HFF-Myc (cell line): ENCODE measurements around the gene PCYOX1L.
A peak's percentile ranks its signal among the peaks of the same experiment; 100 is the strongest.

Experiments used
- DNase-seq: peaks from one replicate; pipeline ENCODE4 v3.0.0-alpha.2; 2011; ENCODE audit warnings: low read depth; ENCODE audit errors: extremely low read depth
- H3K4me3 ChIP-seq: replicated peaks from 2 replicates; pipeline ENCODE4 v1.5.1; 2011; ENCODE audit warnings: low read depth, mild to moderate bottlenecking, control low read depth, low read length
- TF ChIP-seq, protein P1 (sequence below): IDR thresholded peaks from 2 replicates; pipeline ENCODE4 v1.5.1; 2012; ENCODE audit warnings: mild to moderate bottlenecking, low read depth, low read length, control low read depth; ENCODE audit errors: missing control alignments

PCYOX1L gene

DNA sequence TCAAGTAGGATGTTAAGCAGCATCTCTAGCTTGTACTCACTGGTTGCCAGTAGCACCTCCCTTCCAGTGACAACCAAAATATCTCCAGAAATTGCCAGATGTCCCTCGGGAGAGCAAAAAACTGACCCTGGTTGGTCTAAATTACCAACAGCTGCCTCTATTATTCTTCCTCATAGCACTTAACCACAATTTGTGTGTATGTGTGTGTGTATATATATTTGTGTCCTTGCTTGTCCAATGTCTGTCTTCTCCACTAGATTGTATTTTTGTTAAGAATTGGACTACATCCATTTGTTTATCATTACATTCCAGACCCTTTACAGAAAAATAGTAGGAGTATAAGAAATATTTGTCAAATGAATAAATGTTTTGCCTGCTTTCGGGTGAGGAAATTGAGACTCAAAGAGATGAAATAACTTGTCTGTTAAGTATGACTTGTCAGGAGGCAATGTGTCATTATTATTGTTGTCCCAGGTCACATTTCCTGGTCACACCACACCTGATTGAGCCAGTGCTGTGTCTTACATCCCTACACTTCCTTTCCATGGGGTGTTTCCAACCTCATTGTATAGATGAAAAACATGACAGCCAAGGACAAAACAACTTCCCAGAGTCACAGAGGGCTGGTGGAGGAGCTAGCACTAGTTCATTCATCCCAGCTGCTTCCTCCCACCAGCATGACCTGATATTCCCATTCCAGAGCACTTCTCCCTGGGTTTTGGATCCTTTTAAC, 24.0 kb upstream of the PCYOX1L start:
- no peak for DNase-seq
- H3K4me3 ChIP-seq, result no peak overlapping the region
- TF ChIP-seq, protein P1, sequence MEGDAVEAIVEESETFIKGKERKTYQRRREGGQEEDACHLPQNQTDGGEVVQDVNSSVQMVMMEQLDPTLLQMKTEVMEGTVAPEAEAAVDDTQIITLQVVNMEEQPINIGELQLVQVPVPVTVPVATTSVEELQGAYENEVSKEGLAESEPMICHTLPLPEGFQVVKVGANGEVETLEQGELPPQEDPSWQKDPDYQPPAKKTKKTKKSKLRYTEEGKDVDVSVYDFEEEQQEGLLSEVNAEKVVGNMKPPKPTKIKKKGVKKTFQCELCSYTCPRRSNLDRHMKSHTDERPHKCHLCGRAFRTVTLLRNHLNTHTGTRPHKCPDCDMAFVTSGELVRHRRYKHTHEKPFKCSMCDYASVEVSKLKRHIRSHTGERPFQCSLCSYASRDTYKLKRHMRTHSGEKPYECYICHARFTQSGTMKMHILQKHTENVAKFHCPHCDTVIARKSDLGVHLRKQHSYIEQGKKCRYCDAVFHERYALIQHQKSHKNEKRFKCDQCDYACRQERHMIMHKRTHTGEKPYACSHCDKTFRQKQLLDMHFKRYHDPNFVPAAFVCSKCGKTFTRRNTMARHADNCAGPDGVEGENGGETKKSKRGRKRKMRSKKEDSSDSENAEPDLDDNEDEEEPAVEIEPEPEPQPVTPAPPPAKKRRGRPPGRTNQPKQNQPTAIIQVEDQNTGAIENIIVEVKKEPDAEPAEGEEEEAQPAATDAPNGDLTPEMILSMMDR, result no peak

DNA sequence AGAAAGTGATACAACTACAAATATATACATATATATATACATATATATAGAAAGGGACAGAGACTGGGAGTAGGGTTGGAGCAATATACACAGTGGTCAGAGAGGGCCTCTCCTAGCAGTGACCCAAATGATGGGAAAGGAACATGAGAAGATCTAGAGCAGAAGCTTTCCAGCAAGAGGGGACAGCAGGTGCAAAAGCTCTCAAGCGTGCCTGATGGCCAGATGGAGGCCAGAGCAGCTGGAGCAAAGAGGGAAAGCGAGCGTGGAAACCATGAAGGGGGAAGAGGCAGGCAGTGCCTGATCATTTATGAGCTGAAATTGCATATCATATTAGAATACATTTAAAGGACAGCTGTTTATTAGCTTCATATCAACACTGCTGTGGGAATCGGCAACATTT, 20.1 kb upstream of the PCYOX1L start:
- no peak for DNase-seq
- TF ChIP-seq, protein P1, result no peak
- H3K4me3 ChIP-seq, result no peak overlapping the region

DNA sequence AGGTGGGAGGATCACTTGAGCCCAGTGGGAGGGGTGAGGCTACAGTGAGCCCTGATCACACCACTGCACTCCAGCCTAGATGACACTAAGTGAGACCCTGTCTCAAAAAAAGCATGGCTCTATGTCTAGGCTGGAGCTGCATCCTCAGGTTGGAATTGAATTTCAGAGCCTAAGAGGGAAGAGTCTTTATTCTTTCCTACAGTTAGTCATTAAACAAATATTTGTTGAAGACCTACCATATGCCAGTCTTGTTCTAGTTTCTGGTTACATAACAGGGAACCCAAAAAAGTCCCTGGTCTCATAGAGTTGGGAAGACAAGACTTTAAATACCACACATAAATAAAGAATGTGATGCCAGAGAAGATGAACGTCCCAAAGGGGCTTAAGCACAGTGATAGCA, 19.5 kb upstream of the PCYOX1L start:
- no peak for DNase-seq
- TF ChIP-seq, protein P1, result no peak
- no peak overlapping the region for H3K4me3 ChIP-seq

DNA sequence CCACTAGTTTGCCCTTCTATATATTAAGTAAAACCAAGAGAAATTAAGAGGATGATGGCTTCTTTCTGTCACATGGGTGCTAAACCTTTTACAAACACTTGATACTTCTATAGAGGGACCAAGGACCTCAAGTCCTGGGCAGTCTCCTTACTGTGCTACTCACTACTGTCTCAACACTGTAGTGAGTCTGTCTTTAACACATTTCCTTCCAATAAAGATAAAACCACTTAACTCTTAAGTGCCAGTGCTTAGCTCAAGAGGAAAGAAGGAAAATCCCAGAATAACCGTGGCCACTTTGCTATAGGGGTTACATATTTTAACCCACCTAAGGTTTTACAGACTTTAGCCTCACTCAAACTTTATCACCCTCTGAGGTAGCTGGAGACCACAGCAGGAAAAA, 16.9 kb upstream of the PCYOX1L start:
- TF ChIP-seq, protein P1, result no peak
- H3K4me3 ChIP-seq, result no peak overlapping the region
- DNase-seq, result no peak

DNA sequence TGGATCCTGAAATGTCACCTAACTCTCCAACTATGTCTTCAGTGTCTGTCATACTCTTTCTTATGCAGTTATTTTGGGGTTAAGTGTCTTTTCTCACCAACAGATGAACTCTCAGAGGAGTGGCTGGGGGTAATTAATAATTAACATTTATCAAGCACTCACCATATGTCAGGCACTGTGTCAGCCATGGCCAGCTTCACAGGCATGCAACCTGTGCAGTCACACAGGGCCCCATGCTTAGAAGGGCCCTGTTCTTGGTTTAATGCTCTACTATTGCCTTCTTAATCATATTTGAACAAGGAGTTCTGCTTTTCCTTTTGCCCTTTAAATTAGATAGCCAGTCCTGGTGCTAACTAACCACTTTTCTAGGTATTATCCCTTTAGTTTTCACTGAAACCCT, 16.0 kb upstream of the PCYOX1L start:
- no peak overlapping the region for H3K4me3 ChIP-seq
- DNase-seq, result no peak
- TF ChIP-seq, protein P1, result no peak

DNA sequence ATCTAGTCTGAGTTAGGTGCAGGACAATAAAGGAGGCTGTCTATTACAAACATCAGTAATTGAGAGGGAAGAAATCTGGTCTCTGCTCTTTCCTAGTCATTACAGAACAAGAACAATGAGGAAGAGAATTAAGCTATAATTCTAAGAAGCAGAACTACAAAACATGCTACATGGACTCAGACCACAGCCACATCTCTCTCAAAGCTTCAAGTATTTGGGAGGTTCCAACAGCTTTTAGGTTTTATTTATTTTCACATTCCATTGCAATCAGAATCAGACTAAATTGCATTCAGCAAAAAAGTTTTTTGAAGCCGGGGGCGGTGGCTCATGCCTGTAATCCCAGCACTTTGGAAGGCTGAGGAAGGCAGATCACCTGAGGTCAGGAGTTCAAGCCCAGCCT, 13.7 kb upstream of the PCYOX1L start:
- TF ChIP-seq, protein P1, result no peak
- DNase-seq, result no peak
- peak overlapping the region; percentile 99 for H3K4me3 ChIP-seq

DNA sequence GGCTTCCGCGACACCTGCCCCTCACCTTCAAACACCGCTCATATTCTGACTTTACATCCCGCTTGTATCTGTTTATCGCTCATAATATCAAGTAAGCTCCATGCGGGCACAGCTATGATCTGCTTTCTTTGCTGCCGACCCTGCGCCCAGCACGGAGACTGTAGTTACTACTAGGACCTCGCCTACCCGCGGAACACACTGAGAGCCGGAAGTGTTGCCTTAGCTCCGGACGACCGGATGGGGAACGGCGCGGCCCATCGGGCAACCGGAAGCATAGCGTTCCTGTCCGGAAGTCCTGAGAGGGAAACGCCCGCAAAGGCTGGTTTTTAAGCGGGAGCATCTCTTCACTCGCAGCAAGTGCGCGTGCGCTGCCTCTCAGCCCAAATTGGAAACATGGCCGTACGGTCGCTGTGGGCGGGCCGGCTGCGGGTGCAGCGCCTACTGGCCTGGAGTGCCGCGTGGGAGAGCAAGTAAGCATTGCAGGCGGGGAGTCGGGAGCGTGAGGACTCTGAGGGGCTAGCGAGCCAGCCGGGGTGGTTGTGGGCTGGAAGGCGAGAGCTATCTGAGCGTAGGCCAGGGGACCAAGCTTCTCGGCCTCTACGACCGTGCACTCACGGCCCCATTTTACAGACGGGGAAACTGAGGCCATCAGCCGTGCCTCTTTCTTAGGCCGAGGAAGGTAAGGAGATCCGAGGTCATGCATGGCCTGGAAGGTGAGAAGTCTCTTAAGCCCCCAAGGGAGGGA, 12.5 kb upstream of the PCYOX1L start, which contains the start of gene GRPEL2:
Gene GRPEL2 (plus strand): TSS at position 353 of the 745 bp plus-strand sequence. CDS start 41 bp downstream, at position 394.
- TF ChIP-seq, protein P1, result no peak
- H3K4me3 ChIP-seq, result peak within 1 kb of the TSS; percentile 99
- DNase-seq, result peak; percentile 95
